Pancreas (tissue), 10 donors: ENCODE data around the gene LCAT. TPM values are rescaled to one million over a fixed set of nuclear protein-coding genes. Genes with fewer than 3 reads are reported as not detected.

Experiments
- ATAC-seq, 4 donors: fragments of 200-7000 bp; cut with Tn5 transposase; one replicate each; pipeline versions ENCODE4 v1.8.0 to v1.9.1; 2020; ENCODE audit warnings: mild to moderate bottlenecking in 4 of 4, moderate library complexity in 4 of 4
- DNase-seq, 6 donors: peaks; one replicate each; pipeline ENCODE4 v3.0.0-alpha.2; 2020
- FAIRE-seq: peaks from 2 replicates; lab custom pipeline; 2012; peaks lifted over from hg19 to GRCh38; lab: Jason Lieb, UNC
- H3K27ac ChIP-seq, 4 donors: fragments of 200-600 bp; sonication (generic); 1 replicate in 3 of 4; 2 replicates in 1 of 4; pipeline versions ENCODE4 v1.5.0 to v1.8.0; 2020
- H3K27me3 ChIP-seq, 4 donors: fragments of 200-600 bp; one replicate each; pipeline ENCODE4 v1.8.0; 2021
- H3K36me3 ChIP-seq, 3 donors: fragments of 200-600 bp; sonication (generic) in 1 of 3; one replicate each; pipeline versions ENCODE4 v1.5.0 to v1.8.0; 2020 to 2021
- H3K4me1 ChIP-seq, 3 donors: fragments of 200-600 bp; one replicate each; pipeline ENCODE4 v1.8.0; 2021
- H3K4me3 ChIP-seq, 4 donors: fragments of 200-600 bp; sonication (generic) in 2 of 4; one replicate each; pipeline versions ENCODE4 v1.5.0 to v1.8.0; 2020 to 2021
- H3K9me3 ChIP-seq, 4 donors: fragments of 200-600 bp; one replicate each; pipeline ENCODE4 v1.8.0; 2021
- WGBS, 2 donors: extraction: QIAGEN DNeasy Blood & Tissue Kit; methylation state at CpG; one replicate each; pipeline ENCODE4 v1.1.7; 2013; 5-methylcytosine and 5-hydroxymethylcytosine counted together
- intact Hi-C, 3 donors: fragments of 100-400 bp; cut with DNase I; formaldehyde crosslinking; loops; one replicate each; pipeline versions ENCODE4 v1.11.1 to v1.14.2; 2022
- polyA plus RNA-seq, 2 donors: library from polyadenylated mRNA; stranded (reverse); fragments of 200-250 nt; gene quantifications; one replicate each; pipeline ENCODE4 v1.2.3, GENCODE V29; 2013
- total RNA-seq, 6 donors: library from RNA; stranded (reverse); fragmentation: NEBNext Ultra II Directional in 4 of 6; extraction: Animal tissue kit (Norgen Biotek cat#: 25700) in 4 of 6; gene quantifications; one replicate each; pipeline versions ENCODE4 v1.2.1 to v1.2.4, GENCODE V29; 2021 to 2023
- TF ChIP-seq, protein P1 (sequence below), 4 donors: fragments of 200-600 bp; sonication (generic) in 3 of 4; IDR thresholded peaks; one replicate each; pipeline versions ENCODE4 v1.5.0 to v1.8.0; 2021; ENCODE audit warnings: antibody characterized with exemption in 4 of 4
- donor health status: healthy with polysubstance abuse.
- donor health status: DM: no; HTN: no; CAD: no; lungs with moderate emphysema.
- donor health status: DM: no; HTN: no; CAD: no.
- donor health status: control.
- donor health status: control.
- donor health status: Bipolar disorder and iron deficiency.
- donor health status: DM: yes; HTN: yes; CAD: no.
- donor health status: DM: no; HTN: no; CAD: no.
- donor health status: DM: no; HTN: no; CAD: no.
- donor health status: DM: yes; HTN: yes; CAD: no.

The LCAT gene
- total and polyA plus RNA-seq, 8 donors, result 2.8 to 65.5 (median 10.3) TPM

- no peaks in the 10 kb centered on the region for H3K36me3 ChIP-seq
- H3K9me3 ChIP-seq, result no peaks in the 10 kb centered on the region
- peak; percentile 77 to 92 (median 85) for DNase-seq
- intact Hi-C loops, result no loop called here
- 1% methylated on average over 49 to 78 of the region's 78 CpGs for WGBS, 2 donors
- TF ChIP-seq, protein P1, sequence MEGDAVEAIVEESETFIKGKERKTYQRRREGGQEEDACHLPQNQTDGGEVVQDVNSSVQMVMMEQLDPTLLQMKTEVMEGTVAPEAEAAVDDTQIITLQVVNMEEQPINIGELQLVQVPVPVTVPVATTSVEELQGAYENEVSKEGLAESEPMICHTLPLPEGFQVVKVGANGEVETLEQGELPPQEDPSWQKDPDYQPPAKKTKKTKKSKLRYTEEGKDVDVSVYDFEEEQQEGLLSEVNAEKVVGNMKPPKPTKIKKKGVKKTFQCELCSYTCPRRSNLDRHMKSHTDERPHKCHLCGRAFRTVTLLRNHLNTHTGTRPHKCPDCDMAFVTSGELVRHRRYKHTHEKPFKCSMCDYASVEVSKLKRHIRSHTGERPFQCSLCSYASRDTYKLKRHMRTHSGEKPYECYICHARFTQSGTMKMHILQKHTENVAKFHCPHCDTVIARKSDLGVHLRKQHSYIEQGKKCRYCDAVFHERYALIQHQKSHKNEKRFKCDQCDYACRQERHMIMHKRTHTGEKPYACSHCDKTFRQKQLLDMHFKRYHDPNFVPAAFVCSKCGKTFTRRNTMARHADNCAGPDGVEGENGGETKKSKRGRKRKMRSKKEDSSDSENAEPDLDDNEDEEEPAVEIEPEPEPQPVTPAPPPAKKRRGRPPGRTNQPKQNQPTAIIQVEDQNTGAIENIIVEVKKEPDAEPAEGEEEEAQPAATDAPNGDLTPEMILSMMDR (IDR thresholded peaks at IDR 0.05), result no peak
- peaks cover 9 to 26% (median 17%) of the 10 kb centered on the region in 3 donors for H3K4me1 ChIP-seq
- H3K27ac ChIP-seq, result peak within 1 kb of the TSS; percentile 70 to 84 (median 81)
- H3K27me3 ChIP-seq, result no peaks in the 10 kb centered on the region
- peak; percentile 89 to 95 (median 92) for ATAC-seq
- peak within 1 kb of the TSS; percentile 80 to 91 (median 88) for H3K4me3 ChIP-seq
- FAIRE-seq, result no peak
Observed at GRCh38 chr16:67968400-67969253, 24.7 kb upstream of the LCAT start, which contains the start of gene SLC12A4. Gene SLC12A4, minus strand, starts transcription at chr16:67968637. Its CDS starts 84 bp downstream, at chr16:67968553.

DNA sequence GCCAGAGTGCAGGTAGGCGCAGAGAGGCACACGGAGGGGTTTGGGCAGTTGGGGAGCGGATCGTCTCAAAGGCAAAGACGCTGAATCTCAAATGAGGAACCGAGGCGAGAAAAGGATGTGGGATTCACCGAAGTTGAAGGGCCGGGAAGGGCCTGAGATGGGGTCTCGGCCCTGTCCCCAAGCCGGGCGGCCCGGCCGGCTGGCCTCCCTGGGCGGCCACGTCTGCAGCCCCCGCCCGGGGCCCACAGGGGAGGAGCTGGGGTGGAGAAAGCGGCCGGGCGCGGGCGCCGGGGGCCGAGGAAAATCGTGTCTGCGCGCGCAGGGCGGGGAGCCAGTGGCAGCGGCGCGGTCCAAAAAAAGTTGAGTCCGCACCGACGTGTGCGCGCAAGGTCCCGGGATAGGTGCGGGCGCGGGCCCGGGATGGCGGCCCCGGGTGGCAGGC is 24.1 kb upstream of the LCAT start:
- H3K27ac ChIP-seq, result peak overlapping the region; percentile 70 to 84 (median 81)
- DNase-seq, result peak in 4 of 6 donors; percentile 40 to 75 (median 73)
- TF ChIP-seq, protein P1 (IDR thresholded peaks at IDR 0.05), result no peak
- peaks cover 9 to 26% (median 17%) of the 10 kb centered on the region in 3 donors for H3K4me1 ChIP-seq
- no peaks in the 10 kb centered on the region for H3K36me3 ChIP-seq
- peak; percentile 39 to 60 (median 48) for ATAC-seq
- no peak for FAIRE-seq
- 1 to 3% methylated on average over 43 to 45 of the region's 45 CpGs for WGBS, 2 donors
- no peaks in the 10 kb centered on the region for H3K9me3 ChIP-seq
- no peaks in the 10 kb centered on the region for H3K27me3 ChIP-seq
- H3K4me3 ChIP-seq, result peak overlapping the region; percentile 80 to 91 (median 88)
- intact Hi-C loops, result no loop called here

- intact Hi-C loops, result no loop called here
- H3K27me3 ChIP-seq, result no peaks in the 10 kb centered on the region
- no peak for FAIRE-seq
- H3K9me3 ChIP-seq, result no peaks in the 10 kb centered on the region
- TF ChIP-seq, protein P1 (IDR thresholded peaks at IDR 0.05), result no peak
- no peaks in the 10 kb centered on the region for H3K36me3 ChIP-seq
- peaks cover 9 to 30% (median 17%) of the 10 kb centered on the region in 3 donors for H3K4me1 ChIP-seq
- peak overlapping the region; percentile 80 to 91 (median 88) for H3K4me3 ChIP-seq
- peak overlapping the region; percentile 70 to 84 (median 81) for H3K27ac ChIP-seq
- ATAC-seq, result peak in 1 of 4 donors; percentile 2
- 30 to 45% methylated on average over 18 of the region's 18 CpGs for WGBS, 2 donors
- no peak for DNase-seq
Observed at GRCh38 chr16:67967183-67967957, 23.4 kb upstream of the LCAT start.

DNA sequence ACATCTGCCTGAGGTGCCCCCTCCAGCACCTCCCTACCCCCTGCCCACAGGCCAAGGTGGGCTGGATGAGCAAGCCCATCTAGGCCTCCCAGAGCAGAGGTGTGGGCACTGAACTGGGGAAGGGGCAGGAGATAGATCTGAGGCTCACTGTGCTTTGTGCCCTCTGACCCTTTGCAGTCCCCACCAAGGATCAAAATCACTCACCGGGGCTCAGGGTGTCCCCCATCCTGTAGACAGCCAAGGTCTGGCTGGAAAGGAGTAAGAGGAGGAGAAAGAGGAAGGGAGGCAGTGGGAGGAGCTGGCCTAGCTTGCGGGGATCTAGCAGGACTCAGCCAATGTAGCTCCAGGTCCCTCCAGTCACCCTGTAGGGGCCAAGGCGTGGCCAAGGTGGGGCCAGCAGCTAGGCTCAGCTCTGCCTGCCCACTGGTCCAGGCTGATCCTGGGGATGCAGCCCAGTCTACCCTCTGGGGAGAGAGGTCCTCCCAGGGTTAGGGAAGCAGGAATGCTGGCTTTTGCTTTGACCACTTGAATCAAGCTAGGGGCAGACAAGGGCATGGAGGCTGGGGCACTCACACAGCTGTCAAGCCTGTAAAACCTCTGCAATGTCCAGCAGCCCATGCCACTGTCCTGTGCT is 22.7 kb upstream of the LCAT start:
- peaks cover 15 to 37% (median 24%) of the 10 kb centered on the region in 3 donors for H3K4me1 ChIP-seq
- FAIRE-seq, result no peak
- no peaks in the 10 kb centered on the region for H3K9me3 ChIP-seq
- intact Hi-C loops, result no loop called here
- peak in 2 of 6 donors; percentile 46 to 62 for DNase-seq
- no peaks in the 10 kb centered on the region for H3K27me3 ChIP-seq
- TF ChIP-seq, protein P1 (IDR thresholded peaks at IDR 0.05), result no peak
- peak overlapping the region in 2 of 4 donors; percentile 80 to 91 for H3K4me3 ChIP-seq
- 71 to 81% methylated on average over 3 of the region's 3 CpGs for WGBS, 2 donors
- no peaks in the 10 kb centered on the region for H3K36me3 ChIP-seq
- no peak overlapping the region for H3K27ac ChIP-seq
- ATAC-seq, result no peak
